ENCODE results near the gene TDRD5.

TDRD5 gene, protein sequence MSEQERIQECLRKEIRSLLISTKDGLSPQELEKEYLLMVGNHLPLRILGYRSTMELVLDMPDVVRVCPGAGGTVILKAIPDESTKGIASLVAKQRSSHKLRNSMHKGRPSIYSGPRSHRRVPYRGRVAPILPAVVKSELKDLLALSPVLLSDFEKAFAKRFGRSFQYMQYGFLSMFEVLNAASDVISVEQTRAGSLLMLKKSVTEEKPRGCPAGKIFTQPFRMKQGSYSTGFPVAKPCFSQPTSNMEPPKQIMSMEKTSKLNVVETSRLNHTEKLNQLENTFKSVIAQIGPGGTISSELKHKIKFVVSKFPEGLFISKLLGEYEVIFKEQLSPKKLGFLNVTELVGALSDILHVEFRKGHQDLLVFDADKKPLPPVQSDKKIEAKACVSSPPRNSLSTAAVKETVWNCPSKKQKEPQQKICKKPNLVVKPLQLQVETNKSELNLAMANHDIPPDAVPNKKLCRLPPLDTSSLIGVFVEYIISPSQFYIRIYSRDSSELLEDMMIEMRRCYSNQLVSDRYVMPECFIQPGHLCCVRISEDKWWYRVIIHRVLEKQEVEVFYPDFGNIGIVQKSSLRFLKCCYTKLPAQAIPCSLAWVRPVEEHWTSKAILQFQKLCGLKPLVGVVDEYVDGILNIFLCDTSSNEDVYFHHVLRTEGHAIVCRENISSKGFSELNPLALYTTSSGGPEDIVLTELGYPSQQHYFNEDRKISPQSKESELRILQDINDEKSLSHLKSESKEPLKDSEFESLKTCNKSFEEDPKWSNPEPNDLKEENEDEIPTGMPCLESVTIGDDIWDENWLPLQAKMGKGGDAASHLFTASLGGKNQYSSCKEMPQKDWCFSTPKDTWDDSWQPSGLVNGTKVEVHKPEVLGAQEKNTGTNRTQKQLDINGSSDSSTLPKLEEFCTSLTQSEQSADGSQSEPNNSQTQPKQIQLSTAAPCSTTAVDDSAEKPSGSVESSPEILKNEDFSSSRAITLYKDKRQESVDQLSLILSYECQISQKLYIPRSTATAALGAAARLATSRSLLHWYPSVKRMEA

DNA sequence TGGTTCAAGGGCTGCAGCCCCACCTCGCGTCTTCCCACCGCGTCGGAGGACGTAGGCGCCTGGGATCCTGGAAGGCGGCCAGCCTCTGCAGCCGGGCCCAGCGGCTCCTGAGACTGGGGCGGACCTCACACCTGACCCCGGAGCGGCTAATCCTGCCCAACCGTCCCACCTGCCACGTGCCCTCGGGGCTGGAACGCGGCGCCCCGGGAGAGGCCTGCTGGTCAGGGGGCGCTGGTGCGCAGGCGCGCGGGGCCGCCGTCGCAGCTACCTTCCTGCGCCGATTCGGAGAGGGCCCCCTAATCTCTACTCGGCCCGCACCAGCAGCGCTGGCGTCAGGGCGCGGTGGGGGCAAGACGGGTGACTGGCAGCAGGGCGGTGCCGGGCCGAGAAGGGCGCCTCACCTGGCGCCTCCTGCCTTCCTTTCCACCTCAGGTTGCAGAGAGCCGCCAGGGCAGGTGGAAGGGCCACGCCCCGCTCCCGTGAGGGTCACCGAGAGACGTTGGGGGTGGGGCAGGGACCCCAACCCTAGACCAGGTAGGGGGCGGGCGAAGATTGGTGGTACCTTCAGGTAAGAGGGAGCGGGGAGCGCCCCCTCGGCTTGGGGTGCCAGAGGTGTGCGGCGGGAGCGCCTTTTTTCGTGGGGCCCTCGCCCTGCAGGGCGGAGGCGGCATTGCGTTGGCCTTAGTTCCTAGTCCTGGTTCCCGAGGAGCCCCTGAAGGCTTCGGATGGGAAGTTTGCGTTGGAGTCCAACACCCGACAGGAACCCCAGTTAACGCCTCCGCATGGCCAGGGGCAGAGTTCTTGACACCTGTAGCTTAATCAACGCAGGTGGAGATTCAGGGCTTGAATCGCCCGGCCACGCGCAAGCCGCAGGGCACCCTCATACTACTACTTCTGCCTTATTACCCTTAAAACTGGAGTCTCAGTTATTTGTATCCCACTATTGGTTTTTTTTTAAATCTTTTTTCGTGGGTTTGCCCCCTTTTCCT is at the start of gene TDRD5:
TSS of gene TDRD5 (plus strand) at position 241 of the 989 bp plus-strand sequence. CDS start 784 bp downstream, outside the sequence.
- DNase-seq (ENCODE audit: low read depth) = no peak
- no peak within 1 kb of the TSS for H3K4me3 ChIP-seq (ENCODE audit: control insufficient read depth, low read depth, low read length)
- TF ChIP-seq, protein P1, sequence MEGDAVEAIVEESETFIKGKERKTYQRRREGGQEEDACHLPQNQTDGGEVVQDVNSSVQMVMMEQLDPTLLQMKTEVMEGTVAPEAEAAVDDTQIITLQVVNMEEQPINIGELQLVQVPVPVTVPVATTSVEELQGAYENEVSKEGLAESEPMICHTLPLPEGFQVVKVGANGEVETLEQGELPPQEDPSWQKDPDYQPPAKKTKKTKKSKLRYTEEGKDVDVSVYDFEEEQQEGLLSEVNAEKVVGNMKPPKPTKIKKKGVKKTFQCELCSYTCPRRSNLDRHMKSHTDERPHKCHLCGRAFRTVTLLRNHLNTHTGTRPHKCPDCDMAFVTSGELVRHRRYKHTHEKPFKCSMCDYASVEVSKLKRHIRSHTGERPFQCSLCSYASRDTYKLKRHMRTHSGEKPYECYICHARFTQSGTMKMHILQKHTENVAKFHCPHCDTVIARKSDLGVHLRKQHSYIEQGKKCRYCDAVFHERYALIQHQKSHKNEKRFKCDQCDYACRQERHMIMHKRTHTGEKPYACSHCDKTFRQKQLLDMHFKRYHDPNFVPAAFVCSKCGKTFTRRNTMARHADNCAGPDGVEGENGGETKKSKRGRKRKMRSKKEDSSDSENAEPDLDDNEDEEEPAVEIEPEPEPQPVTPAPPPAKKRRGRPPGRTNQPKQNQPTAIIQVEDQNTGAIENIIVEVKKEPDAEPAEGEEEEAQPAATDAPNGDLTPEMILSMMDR (conservative IDR thresholded peaks at IDR 0.05; ENCODE audit: control insufficient read depth, insufficient read depth, low read depth, low read length) = no peak

DNA sequence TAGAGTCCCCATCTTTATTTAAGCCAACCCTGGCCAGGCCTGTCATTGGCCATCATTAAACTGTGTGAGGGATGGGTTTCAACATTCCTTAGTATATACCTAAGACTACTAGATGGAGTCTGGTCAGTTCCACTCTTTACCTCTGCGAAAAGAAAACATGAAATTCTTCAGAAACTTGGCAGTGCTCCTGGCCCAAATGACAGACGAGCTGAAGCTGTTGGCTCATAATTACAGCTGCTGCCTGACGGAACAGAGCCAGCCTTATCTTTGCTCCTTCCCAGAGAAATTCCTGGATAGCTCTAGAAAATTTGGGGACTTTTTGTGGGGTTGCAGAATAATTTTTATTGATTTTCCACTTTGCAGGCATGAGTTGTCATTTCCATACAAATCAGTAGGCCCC is 46.3 kb upstream of the TDRD5 start:
- H3K4me3 ChIP-seq (ENCODE audit: control insufficient read depth, low read depth, low read length) = no peak overlapping the region
- DNase-seq (ENCODE audit: low read depth) = no peak
- TF ChIP-seq, protein P1 (conservative IDR thresholded peaks at IDR 0.05; ENCODE audit: control insufficient read depth, insufficient read depth, low read depth, low read length) = no peak

DNA sequence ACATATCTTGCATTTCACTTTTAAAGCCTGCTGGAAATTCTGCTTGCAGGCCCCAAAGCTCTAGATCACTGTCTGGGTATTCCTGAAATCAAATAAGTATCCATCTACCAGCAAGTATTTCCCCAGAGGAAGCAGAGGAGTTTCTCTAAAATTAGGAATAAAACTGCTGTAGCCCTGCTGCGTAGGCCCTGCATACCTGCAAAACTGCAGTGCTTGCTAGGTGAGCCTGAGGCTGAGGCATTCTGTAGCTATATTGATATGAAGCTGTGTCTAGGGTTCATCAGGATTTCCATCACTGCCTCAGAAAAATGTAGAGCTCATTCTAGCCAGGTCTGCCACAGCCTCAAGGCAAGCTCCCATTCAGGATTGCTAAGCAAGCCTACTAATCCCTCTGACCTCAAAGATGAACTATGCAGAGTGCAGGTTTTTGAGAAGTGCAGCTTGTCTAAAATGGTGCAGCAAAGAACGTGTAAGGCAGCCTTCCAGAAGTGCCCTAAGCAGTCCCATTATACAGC is 44.6 kb upstream of the TDRD5 start:
- no peak for DNase-seq (ENCODE audit: low read depth)
- no peak overlapping the region for H3K4me3 ChIP-seq (ENCODE audit: control insufficient read depth, low read depth, low read length)
- TF ChIP-seq, protein P1 (conservative IDR thresholded peaks at IDR 0.05; ENCODE audit: control insufficient read depth, insufficient read depth, low read depth, low read length) = no peak

DNA sequence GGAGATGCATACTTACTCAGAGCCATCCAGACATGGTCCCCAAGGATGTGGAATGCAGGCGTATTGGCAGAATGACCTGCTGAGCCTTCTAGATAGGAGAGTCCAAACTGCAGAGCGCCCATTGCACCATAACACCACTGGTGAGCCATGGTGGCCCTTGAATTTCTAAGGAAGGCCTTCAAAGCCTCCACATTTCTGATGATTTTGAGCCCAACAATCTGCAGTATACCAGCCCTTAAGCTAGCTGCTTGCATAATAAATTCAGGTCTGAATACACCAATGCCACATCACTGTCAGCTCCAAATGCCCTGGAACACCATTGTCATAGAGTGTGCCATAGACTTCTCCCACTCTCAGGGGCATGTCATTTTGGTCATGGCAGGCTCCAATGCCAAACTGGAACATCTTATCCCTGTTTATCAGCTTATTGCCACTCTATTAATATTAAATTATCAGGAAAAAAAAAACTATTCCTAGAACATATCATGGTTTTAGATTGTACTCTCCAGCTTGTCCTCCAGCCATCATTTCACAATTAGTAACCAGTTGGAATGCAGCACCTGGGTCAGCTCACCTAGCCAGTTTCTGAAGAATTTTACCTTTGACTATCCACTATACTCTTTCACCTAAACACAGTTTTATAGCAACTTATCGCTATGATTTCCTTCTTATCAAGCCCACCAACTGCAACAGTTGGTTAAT is 42.8 kb upstream of the TDRD5 start:
- no peak overlapping the region for H3K4me3 ChIP-seq (ENCODE audit: control insufficient read depth, low read depth, low read length)
- DNase-seq (ENCODE audit: low read depth) = no peak
- TF ChIP-seq, protein P1 (conservative IDR thresholded peaks at IDR 0.05; ENCODE audit: control insufficient read depth, insufficient read depth, low read depth, low read length) = no peak

DNA sequence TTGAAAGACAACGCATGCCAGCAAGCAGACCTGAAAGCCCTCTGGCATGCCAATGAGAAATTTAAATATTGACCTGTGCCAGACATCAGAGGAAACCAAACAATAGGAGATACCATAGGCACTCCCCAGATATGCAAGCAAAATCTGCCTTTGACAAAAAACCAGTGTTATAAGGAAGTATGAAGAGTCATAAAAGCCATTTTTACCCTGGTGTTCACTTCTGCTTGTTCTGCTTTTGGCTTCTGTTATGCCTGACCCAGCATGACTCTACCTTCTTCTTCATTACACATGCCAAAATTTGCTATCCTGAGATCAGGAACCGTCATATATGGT is 42.3 kb upstream of the TDRD5 start:
- TF ChIP-seq, protein P1 (conservative IDR thresholded peaks at IDR 0.05; ENCODE audit: control insufficient read depth, insufficient read depth, low read depth, low read length) = no peak
- no peak for DNase-seq (ENCODE audit: low read depth)

More for the DNA sequence above, 42.3 kb upstream of the TDRD5 start:
- no peak overlapping the region for H3K4me3 ChIP-seq (ENCODE audit: control insufficient read depth, low read depth, low read length)

Measured in fibroblast of mammary gland (primary cell).